Measurements from ENCODE around the gene COA7.

GRCh38 chr1:52713590-52713989, 15.4 kb upstream of the COA7 start:
- TF ChIP-seq POLR2A (IDR thresholded peaks at IDR 0.05): no peak
- TF ChIP-seq CTCF (IDR thresholded peaks at IDR 0.05): no peak
- no peak for TF ChIP-seq POLR2AphosphoS5 (IDR thresholded peaks at IDR 0.05)
- no peak for TF ChIP-seq EP300 (IDR thresholded peaks at IDR 0.05; ENCODE audit: low read depth)
